GM12878 (cell line): Measurements from ENCODE around the gene NCLN. TPM values are rescaled to one million over a fixed set of nuclear protein-coding genes. Genes with fewer than 3 reads are reported as not detected.

Source experiments
- ATAC-seq: fragments of 200-7000 bp; cut with Tn5 transposase; 3 replicates; pipeline ENCODE4 v1.9.1; 2020; ENCODE audit warnings: mild to moderate bottlenecking, moderate library complexity
- BruUV-seq: library from RNA; stranded (reverse); fragments of 400-500 nt; replicated peaks from 2 replicates; lab custom pipeline; 2021; lab: Mats Ljungman, UMichigan
- CTCF ChIA-PET: fragments of 300-600 bp; sonication (Branson Sonifier 250); formaldehyde crosslinking; extraction: SDS; loops from one replicate; lab custom pipeline; 2021; ENCODE audit warnings: inconsistent platforms; lab: Yijun Ruan, JAX
- POLR2A ChIA-PET: fragments of 350-600 bp; formaldehyde crosslinking; extraction: SDS; loops from one replicate; lab custom pipeline; 2021; ENCODE audit warnings: inconsistent platforms; lab: Charles Lee
- RAD21 ChIA-PET: fragments of 300-600 bp; sonication (Branson Sonifier 250); formaldehyde crosslinking; loops from one replicate; lab custom pipeline; 2023; ENCODE audit warnings: antibody characterized with exemption; ENCODE audit not compliant: unreplicated experiment; lab: Charles Lee
- SMC1A ChIA-PET: fragments of 300-600 bp; sonication (Branson Sonifier 250); formaldehyde crosslinking; loops from one replicate; lab custom pipeline; 2023; ENCODE audit not compliant: unreplicated experiment, uncharacterized antibody; lab: Charles Lee
- DNase-seq: peaks from one replicate; pipeline ENCODE4 v3.0.0-alpha.2; 2011; ENCODE audit warnings: low read depth, low spot score
- FAIRE-seq: peaks from 3 replicates; lab custom pipeline; 2011; peaks lifted over from hg19 to GRCh38; lab: Jason Lieb, UNC
- H2AFZ ChIP-seq: 2 replicates; pipeline ENCODE4 v1.6.0; 2011; ENCODE audit warnings: low read depth, low read length, control low read depth; ENCODE audit not compliant: control insufficient read depth
- H3K27ac ChIP-seq: 2 replicates; pipeline ENCODE4 v1.5.1; 2011; ENCODE audit warnings: control low read depth; ENCODE audit not compliant: control insufficient read depth, insufficient read depth
- H3K27me3 ChIP-seq, 2 experiments: replicated peaks in 1 of 2; 2 replicates each; pipeline versions ENCODE4 v1.6.0 to v1.6.1; 2011; ENCODE audit warnings: low read length in 1 of 2; ENCODE audit not compliant: control insufficient read depth in 2 of 2, insufficient read depth in 2 of 2
- H3K36me3 ChIP-seq, 2 experiments: 2 replicates each; pipeline ENCODE4 v1.5.1; 2011; ENCODE audit warnings: low read length in 1 of 2; ENCODE audit not compliant: control insufficient read depth in 2 of 2, insufficient read depth in 2 of 2
- H3K4me1 ChIP-seq: 2 replicates; pipeline ENCODE4 v1.6.1; 2011; ENCODE audit warnings: mild to moderate bottlenecking, low read length, moderate library complexity, mixed read lengths; ENCODE audit not compliant: control insufficient read depth, insufficient read depth
- H3K4me2 ChIP-seq: 2 replicates; pipeline ENCODE4 v1.6.0; 2011; ENCODE audit warnings: control low read depth; ENCODE audit not compliant: control insufficient read depth, insufficient read depth
- H3K4me3 ChIP-seq: fragments of 200-600 bp; sonication (generic); 2 replicates; pipeline ENCODE4 v1.5.1; 2016
- H3K79me2 ChIP-seq: 2 replicates; pipeline ENCODE4 v1.6.0; 2011; ENCODE audit warnings: low read length; ENCODE audit not compliant: control insufficient read depth, insufficient read depth
- H3K9ac ChIP-seq: 2 replicates; pipeline ENCODE4 v1.8.0; 2011; ENCODE audit warnings: low read length, control low read depth, mixed read lengths; ENCODE audit not compliant: control insufficient read depth, insufficient read depth
- H3K9me3 ChIP-seq: replicated peaks from 3 replicates; pipeline ENCODE4 v1.5.1; 2011; ENCODE audit warnings: mild to moderate bottlenecking, low read length; ENCODE audit not compliant: control insufficient read depth, insufficient read depth
- H4K20me1 ChIP-seq: 2 replicates; pipeline ENCODE4 v1.6.0; 2011; ENCODE audit not compliant: control insufficient read depth, insufficient read depth
- DPF2 ChIP-seq: fragments of 450-650 bp; IDR thresholded peaks from 2 replicates; pipeline ENCODE4 v1.6.1; 2017; ENCODE audit warnings: mild to moderate bottlenecking
- EZH2 ChIP-seq: IDR thresholded peaks from 2 replicates; pipeline ENCODE4 v1.6.1; 2012; ENCODE audit warnings: low read depth, mild to moderate bottlenecking, control low read depth, inconsistent platforms, low read length, borderline replicate concordance; ENCODE audit not compliant: control insufficient read depth
- FOS ChIP-seq: IDR thresholded peaks from 3 replicates; pipeline ENCODE4 v1.6.1; 2011; ENCODE audit warnings: borderline replicate concordance; ENCODE audit not compliant: insufficient read length; ENCODE audit errors: extremely low read depth
- FOXK2 ChIP-seq: fragments of 450-650 bp; IDR thresholded peaks from 2 replicates; pipeline ENCODE4 v1.6.1; 2017; ENCODE audit warnings: mild to moderate bottlenecking, moderate library complexity
- HDAC6 ChIP-seq: fragments of 200-600 bp; sonication (generic); IDR thresholded peaks from one replicate; pipeline ENCODE4 v1.8.0; 2017; ENCODE audit warnings: antibody characterized with exemption; ENCODE audit not compliant: unreplicated experiment
- HDGF ChIP-seq: fragments of 450-650 bp; IDR thresholded peaks from 2 replicates; pipeline ENCODE4 v1.6.1; 2016; ENCODE audit warnings: antibody characterized with exemption
- MXI1 ChIP-seq: fragments of 150-350 bp; IDR thresholded peaks from 2 replicates; pipeline ENCODE4 v1.6.1; 2011; ENCODE audit warnings: low read depth, mild to moderate bottlenecking, inconsistent platforms, low read length, improper control_type of control experiment
- POLR2AphosphoS5 ChIP-seq: IDR thresholded peaks from 2 replicates; pipeline ENCODE4 v1.6.1; 2011; ENCODE audit warnings: mild to moderate bottlenecking, low read length, inconsistent platforms
- ZNF207 ChIP-seq: fragments of 450-650 bp; IDR thresholded peaks from 2 replicates; pipeline ENCODE4 v1.6.1; 2014; ENCODE audit warnings: antibody characterized with exemption, mild to moderate bottlenecking, borderline replicate concordance
- ZNF217 ChIP-seq: fragments of 450-650 bp; IDR thresholded peaks from 2 replicates; pipeline ENCODE4 v1.6.1; 2017; ENCODE audit warnings: antibody characterized with exemption, mild to moderate bottlenecking
- WGBS: methylation state at CpG from one replicate; pipeline ENCODE4 v1.1.6; 2016; ENCODE audit warnings: low lambda C conversion rate; ENCODE audit not compliant: insufficient replicate concordance, insufficient coverage; ENCODE audit errors: missing lambda C conversion rate; 5-methylcytosine and 5-hydroxymethylcytosine counted together
- in situ Hi-C: fragments of 300-500 bp; cut with MboI; formaldehyde crosslinking; loops from 9 replicates; pipeline ENCODE4 v1.14.3; 2018; ENCODE audit warnings: mixed read lengths
- intact Hi-C: fragments of 100-400 bp; cut with micrococcal nuclease; formaldehyde crosslinking; loops from one replicate; pipeline ENCODE4 v1.14.2; 2022; ENCODE audit not compliant: unreplicated experiment
- polyA plus RNA-seq, 11 experiments: library from polyadenylated mRNA; depleted of rRNA in 4 of 11; unstranded in 6 of 11; stranded (reverse) in 5 of 11; fragments of >200 nt; fragmentation: Nextera tagmentation in 4 of 11; fragmentation: Illumina TruSeq in 1 of 11; extraction: Ambion mirVana in 4 of 11; extraction: Trizol in 1 of 11; gene quantifications; 1 replicate in 1 of 11; 2 replicates in 10 of 11; pipeline versions ENCODE4 v1.2.1 to v1.2.3, GENCODE V29; 2011 to 2016; ENCODE audit warnings: inconsistent platforms in 2 of 11, missing spikeins in 2 of 11, low read depth in 1 of 11
- total RNA-seq, 4 experiments: library from RNA; depleted of rRNA in 3 of 4; stranded (reverse); fragments of >200 nt in 3 of 4; fragmentation: Illumina TruSeq in 1 of 4; extraction: Trizol in 1 of 4; gene quantifications; 2 replicates each; pipeline versions ENCODE4 v1.2.1 to v1.2.3, GENCODE V29; 2013 to 2021
- TF ChIP-seq, protein P1 (sequence below): fragments of 450-650 bp; IDR thresholded peaks from 2 replicates; pipeline ENCODE4 v1.6.1; 2017; ENCODE audit warnings: mild to moderate bottlenecking, moderate library complexity
- TF ChIP-seq, protein P2 (sequence below): IDR thresholded peaks from 2 replicates; pipeline ENCODE4 v1.6.1; 2012; ENCODE audit warnings: low read depth, low read length, improper control_type of control experiment
- TF ChIP-seq, protein P3 (sequence below): IDR thresholded peaks from 2 replicates; pipeline ENCODE4 v1.6.1; 2011; ENCODE audit warnings: low read depth, low read length, improper control_type of control experiment, borderline replicate concordance
- TF ChIP-seq, protein P4 (sequence below): fragments of 450-650 bp; IDR thresholded peaks from 2 replicates; pipeline ENCODE4 v1.6.1; 2018; ENCODE audit warnings: mild to moderate bottlenecking, low read depth, moderate library complexity; ENCODE audit not compliant: partially characterized antibody

NCLN gene
- total and polyA plus RNA-seq, 10 of the 15 experiments (the other 5 are each of a cell fraction or from before 2014, with no cell fraction given): 2.2 to 79.1 (median 36.0) TPM

DNA sequence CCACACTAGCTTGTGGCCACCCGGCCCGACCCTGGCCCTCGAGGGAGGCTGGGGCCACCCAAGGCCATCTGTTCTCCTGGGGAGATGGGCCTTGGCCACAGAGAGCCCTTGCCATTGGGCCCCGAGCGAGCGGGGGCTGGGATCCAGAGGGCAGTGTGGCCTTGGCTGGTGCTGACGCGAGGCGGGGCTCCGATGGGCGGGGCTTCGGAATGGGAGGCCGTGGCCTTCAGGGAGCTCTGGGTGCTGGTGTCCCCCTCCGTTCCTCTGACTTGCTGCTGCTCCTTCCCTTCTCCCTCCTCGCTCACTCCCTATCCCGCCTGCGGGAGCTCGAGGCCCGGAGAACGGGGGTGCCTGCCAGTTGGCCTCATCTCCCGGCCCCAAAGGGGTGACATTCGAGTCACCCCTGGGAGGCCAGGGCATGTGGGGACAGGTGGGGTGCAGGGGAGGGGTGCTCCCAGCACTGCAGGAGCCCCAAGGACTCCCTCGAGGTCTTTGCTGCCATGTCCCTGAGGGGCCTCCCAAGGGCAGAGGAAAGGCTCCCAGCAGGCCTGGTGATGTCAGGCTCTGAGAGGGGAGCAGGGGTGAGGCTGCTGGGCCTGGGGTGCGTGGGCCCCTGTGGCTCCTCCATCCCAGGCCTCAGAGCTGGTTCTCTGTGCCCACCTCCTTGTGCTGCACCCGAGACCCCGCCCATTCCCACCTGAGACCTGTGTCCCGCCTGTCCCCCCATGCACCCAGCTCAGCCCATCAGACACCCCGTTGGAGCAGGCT is 4.2 kb downstream of the NCLN start:
- no peaks in the 10 kb centered on the region for H3K27me3 ChIP-seq

More for the DNA sequence above, 4.2 kb downstream of the NCLN start:
- Histone ChIP-seq H3K4me2 (no peak overlapping the region), H3K79me2 (peaks cover 50% of the 10 kb centered on the region), H3K9ac (no peak overlapping the region), H3K4me1 (peaks cover 11% of the 10 kb centered on the region), H2AFZ (no peak overlapping the region), H3K4me3 (no peak overlapping the region), H3K9me3 (no peaks in the 10 kb centered on the region), H3K36me3 (peaks cover 5% of the 10 kb centered on the region in 2 experiments; a peak in 3 of 4 replicates), H4K20me1 (no peaks in the 10 kb centered on the region), H3K27ac (no peak overlapping the region)
- ChIA-PET SMC1A (no interaction called here), POLR2A (interaction anchor here (1.1 kb wide), 1 partner anchor 9 kb away, joined by 3 read pairs; no protein-coding TSS in a partner anchor), RAD21 (no interaction called here), CTCF (interaction anchor here (1.3 kb wide), 1 partner anchor 64 kb away, joined by 4 read pairs; no protein-coding TSS in a partner anchor)
- intact Hi-C loops: no loop called here
- FAIRE-seq (no peak), ATAC-seq (no peak), DNase-seq (no peak)
- in situ Hi-C loops: no loop called here
- WGBS: 85% methylated on average over 28 of the region's 28 CpGs
- no TSS peak for BruUV-seq
- TF ChIP-seq ZNF217 (no peak), HDAC6 (no peak), POLR2AphosphoS5 (no peak), MXI1 (no peak), ZNF207 (no peak), FOXK2 (no peak), FOS (no peak), HDGF (no peak), DPF2 (no peak), EZH2 (no peak)
- TF ChIP-seq, protein P1, sequence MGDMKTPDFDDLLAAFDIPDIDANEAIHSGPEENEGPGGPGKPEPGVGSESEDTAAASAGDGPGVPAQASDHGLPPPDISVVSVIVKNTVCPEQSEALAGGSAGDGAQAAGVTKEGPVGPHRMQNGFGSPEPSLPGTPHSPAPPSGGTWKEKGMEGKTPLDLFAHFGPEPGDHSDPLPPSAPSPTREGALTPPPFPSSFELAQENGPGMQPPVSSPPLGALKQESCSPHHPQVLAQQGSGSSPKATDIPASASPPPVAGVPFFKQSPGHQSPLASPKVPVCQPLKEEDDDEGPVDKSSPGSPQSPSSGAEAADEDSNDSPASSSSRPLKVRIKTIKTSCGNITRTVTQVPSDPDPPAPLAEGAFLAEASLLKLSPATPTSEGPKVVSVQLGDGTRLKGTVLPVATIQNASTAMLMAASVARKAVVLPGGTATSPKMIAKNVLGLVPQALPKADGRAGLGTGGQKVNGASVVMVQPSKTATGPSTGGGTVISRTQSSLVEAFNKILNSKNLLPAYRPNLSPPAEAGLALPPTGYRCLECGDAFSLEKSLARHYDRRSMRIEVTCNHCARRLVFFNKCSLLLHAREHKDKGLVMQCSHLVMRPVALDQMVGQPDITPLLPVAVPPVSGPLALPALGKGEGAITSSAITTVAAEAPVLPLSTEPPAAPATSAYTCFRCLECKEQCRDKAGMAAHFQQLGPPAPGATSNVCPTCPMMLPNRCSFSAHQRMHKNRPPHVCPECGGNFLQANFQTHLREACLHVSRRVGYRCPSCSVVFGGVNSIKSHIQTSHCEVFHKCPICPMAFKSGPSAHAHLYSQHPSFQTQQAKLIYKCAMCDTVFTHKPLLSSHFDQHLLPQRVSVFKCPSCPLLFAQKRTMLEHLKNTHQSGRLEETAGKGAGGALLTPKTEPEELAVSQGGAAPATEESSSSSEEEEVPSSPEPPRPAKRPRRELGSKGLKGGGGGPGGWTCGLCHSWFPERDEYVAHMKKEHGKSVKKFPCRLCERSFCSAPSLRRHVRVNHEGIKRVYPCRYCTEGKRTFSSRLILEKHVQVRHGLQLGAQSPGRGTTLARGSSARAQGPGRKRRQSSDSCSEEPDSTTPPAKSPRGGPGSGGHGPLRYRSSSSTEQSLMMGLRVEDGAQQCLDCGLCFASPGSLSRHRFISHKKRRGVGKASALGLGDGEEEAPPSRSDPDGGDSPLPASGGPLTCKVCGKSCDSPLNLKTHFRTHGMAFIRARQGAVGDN: no peak
- TF ChIP-seq, protein P2, sequence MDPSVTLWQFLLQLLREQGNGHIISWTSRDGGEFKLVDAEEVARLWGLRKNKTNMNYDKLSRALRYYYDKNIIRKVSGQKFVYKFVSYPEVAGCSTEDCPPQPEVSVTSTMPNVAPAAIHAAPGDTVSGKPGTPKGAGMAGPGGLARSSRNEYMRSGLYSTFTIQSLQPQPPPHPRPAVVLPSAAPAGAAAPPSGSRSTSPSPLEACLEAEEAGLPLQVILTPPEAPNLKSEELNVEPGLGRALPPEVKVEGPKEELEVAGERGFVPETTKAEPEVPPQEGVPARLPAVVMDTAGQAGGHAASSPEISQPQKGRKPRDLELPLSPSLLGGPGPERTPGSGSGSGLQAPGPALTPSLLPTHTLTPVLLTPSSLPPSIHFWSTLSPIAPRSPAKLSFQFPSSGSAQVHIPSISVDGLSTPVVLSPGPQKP: no peak
- TF ChIP-seq, protein P3, sequence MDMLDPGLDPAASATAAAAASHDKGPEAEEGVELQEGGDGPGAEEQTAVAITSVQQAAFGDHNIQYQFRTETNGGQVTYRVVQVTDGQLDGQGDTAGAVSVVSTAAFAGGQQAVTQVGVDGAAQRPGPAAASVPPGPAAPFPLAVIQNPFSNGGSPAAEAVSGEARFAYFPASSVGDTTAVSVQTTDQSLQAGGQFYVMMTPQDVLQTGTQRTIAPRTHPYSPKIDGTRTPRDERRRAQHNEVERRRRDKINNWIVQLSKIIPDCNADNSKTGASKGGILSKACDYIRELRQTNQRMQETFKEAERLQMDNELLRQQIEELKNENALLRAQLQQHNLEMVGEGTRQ: no peak
- TF ChIP-seq, protein P4, sequence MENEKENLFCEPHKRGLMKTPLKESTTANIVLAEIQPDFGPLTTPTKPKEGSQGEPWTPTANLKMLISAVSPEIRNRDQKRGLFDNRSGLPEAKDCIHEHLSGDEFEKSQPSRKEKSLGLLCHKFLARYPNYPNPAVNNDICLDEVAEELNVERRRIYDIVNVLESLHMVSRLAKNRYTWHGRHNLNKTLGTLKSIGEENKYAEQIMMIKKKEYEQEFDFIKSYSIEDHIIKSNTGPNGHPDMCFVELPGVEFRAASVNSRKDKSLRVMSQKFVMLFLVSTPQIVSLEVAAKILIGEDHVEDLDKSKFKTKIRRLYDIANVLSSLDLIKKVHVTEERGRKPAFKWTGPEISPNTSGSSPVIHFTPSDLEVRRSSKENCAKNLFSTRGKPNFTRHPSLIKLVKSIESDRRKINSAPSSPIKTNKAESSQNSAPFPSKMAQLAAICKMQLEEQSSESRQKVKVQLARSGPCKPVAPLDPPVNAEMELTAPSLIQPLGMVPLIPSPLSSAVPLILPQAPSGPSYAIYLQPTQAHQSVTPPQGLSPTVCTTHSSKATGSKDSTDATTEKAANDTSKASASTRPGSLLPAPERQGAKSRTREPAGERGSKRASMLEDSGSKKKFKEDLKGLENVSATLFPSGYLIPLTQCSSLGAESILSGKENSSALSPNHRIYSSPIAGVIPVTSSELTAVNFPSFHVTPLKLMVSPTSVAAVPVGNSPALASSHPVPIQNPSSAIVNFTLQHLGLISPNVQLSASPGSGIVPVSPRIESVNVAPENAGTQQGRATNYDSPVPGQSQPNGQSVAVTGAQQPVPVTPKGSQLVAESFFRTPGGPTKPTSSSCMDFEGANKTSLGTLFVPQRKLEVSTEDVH: no peak
